Erythroblast (primary cell): Measurements from ENCODE around the gene FOLR2.

Experiments
- GATA1 ChIP-seq: IDR thresholded peaks from 2 replicates; pipeline ENCODE4 v1.6.1; 2011; ENCODE audit warnings: low read depth, mild to moderate bottlenecking, control low read depth, low read length, moderate library complexity
- POLR2A ChIP-seq: IDR thresholded peaks from 2 replicates; pipeline ENCODE4 v1.6.1; 2011; ENCODE audit warnings: mild to moderate bottlenecking, low read length

DNA sequence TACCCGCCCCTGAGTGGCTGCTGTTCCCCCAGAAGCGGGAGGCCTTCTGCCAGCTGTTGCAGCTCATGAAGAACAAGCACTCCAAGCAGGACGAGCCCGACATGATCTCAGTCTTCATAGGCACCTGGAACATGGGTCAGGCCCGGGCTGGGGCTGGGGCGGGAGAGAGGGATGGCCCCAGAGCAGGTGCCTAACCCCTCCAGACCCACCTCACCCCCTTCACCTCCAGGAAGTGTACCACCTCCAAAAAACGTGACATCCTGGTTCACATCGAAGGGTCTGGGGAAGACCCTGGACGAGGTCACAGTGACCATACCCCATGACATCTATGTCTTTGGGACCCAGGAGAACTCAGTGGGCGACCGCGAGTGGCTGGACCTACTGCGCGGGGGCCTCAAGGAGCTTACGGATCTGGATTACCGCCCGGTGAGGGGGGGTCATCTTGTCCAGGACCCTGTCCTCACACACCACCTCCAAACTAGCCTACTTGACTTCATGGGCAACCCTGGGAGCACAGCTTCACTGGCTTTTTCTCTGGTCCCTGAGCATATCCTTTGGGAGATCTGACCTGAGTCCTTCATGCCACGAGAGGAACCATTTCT, 14.3 kb downstream of the FOLR2 start:
- TF ChIP-seq POLR2A (no peak), GATA1 (no peak)
